H1 (cell line): ENCODE measurements around the gene TTC34. TPM values are rescaled to one million over a fixed set of nuclear protein-coding genes. Genes with fewer than 3 reads are reported as not detected.

Source experiments
- CTCF ChIA-PET: fragments of 300-600 bp; sonication (Branson Sonifier 250); formaldehyde crosslinking; loops from one replicate; lab custom pipeline; 2021; ENCODE audit not compliant: partially characterized antibody; lab: Charles Lee
- POLR2A ChIA-PET: fragments of 300-600 bp; sonication (Branson Sonifier 250); formaldehyde crosslinking; loops from one replicate; lab custom pipeline; 2021; ENCODE audit warnings: inconsistent platforms; ENCODE audit not compliant: partially characterized antibody; lab: Charles Lee
- DNase-seq, 2 experiments: peaks; one replicate each; pipeline versions ENCODE4 v3.0.0 to v3.0.0-alpha.2; 2010 to 2022; ENCODE audit warnings: low spot score in 2 of 2, low read depth in 1 of 2, mixed read lengths in 1 of 2
- FAIRE-seq: peaks from 2 replicates; lab custom pipeline; 2011; peaks lifted over from hg19 to GRCh38; lab: Jason Lieb, UNC
- H2AFZ ChIP-seq: 2 replicates; pipeline ENCODE4 v1.8.1; 2012; ENCODE audit warnings: low read length, inconsistent platforms
- H2AK5ac ChIP-seq: 2 replicates; pipeline ENCODE4 v1.6.1; 2013; ENCODE audit warnings: low read depth, low read length
- H2BK120ac ChIP-seq: replicated peaks from 2 replicates; pipeline ENCODE3; 2013; ENCODE audit warnings: low read depth, low read length, inconsistent platforms
- H2BK12ac ChIP-seq: 2 replicates; pipeline ENCODE4 v1.6.1; 2013; ENCODE audit warnings: low read depth, low read length
- H2BK15ac ChIP-seq: 2 replicates; pipeline ENCODE4 v1.6.1; 2013; ENCODE audit warnings: low read length
- H2BK20ac ChIP-seq: 2 replicates; pipeline ENCODE4 v1.6.1; 2013; ENCODE audit warnings: low read length
- H2BK5ac ChIP-seq: 2 replicates; pipeline ENCODE4 v1.6.1; 2013; ENCODE audit warnings: low read depth, low read length
- H3K14ac ChIP-seq: 2 replicates; pipeline ENCODE4 v1.6.1; 2013; ENCODE audit warnings: inconsistent platforms; ENCODE audit not compliant: insufficient read length
- H3K18ac ChIP-seq: 2 replicates; pipeline ENCODE4 v1.6.1; 2013; ENCODE audit warnings: low read length; ENCODE audit errors: extremely low read depth
- H3K23ac ChIP-seq: 2 replicates; pipeline ENCODE4 v1.6.1; 2013; ENCODE audit warnings: inconsistent platforms; ENCODE audit not compliant: insufficient read length
- H3K23me2 ChIP-seq: 2 replicates; pipeline ENCODE4 v1.6.1; 2013; ENCODE audit warnings: low read depth, low read length
- H3K27ac ChIP-seq: 2 replicates; pipeline ENCODE4 v1.6.1; 2011; ENCODE audit warnings: low read depth, low read length, inconsistent platforms
- H3K27me3 ChIP-seq, 4 experiments: replicated peaks in 1 of 4; 1 replicate in 1 of 4; 2 replicates in 3 of 4; pipeline versions ENCODE4 v1.6.1 to v1.8.1; 2011 to 2013; ENCODE audit warnings: low read length in 3 of 4, mild to moderate bottlenecking in 3 of 4, inconsistent platforms in 2 of 4, mixed read lengths in 2 of 4, moderate library complexity in 1 of 4; ENCODE audit not compliant: control insufficient read depth in 3 of 4, insufficient read depth in 3 of 4; ENCODE audit errors: extremely low read depth in 1 of 4
- H3K36me3 ChIP-seq, 4 experiments: 2 replicates each; pipeline versions ENCODE4 v1.6.1 to v1.8.1; 2011 to 2013; ENCODE audit warnings: mild to moderate bottlenecking in 4 of 4, low read length in 3 of 4, moderate library complexity in 2 of 4, control low read depth in 1 of 4, inconsistent platforms in 1 of 4; ENCODE audit not compliant: insufficient read depth in 4 of 4, control insufficient read depth in 2 of 4
- H3K4ac ChIP-seq: replicated peaks from 2 replicates; pipeline ENCODE3; 2013; ENCODE audit warnings: low read length, low read depth, mixed read lengths, inconsistent platforms; ENCODE audit not compliant: insufficient read length
- H3K4me1 ChIP-seq, 4 experiments: replicated peaks in 1 of 4; 1 replicate in 1 of 4; 2 replicates in 3 of 4; pipeline versions ENCODE4 v1.6.1 to v1.8.1; 2011 to 2013; ENCODE audit warnings: low read length in 3 of 4, inconsistent platforms in 2 of 4, mixed read lengths in 1 of 4; ENCODE audit not compliant: insufficient read depth in 4 of 4, control insufficient read depth in 3 of 4
- H3K4me2 ChIP-seq, 2 experiments: 2 replicates each; pipeline versions ENCODE4 v1.6.1 to v1.8.1; 2011 to 2013; ENCODE audit warnings: low read depth in 2 of 2, low read length in 2 of 2, control low read depth in 1 of 2, inconsistent platforms in 1 of 2, mild to moderate bottlenecking in 1 of 2; ENCODE audit not compliant: insufficient read depth in 1 of 2
- H3K4me3 ChIP-seq, 4 experiments: fragments of 200-600, 300-600 bp in 1 of 4; sonication (generic), shearing (Covaris generic), sonication (Bioruptor Twin) in 1 of 4; 2 replicates each; pipeline versions ENCODE4 v1.5.1 to v1.8.1; 2011 to 2016; ENCODE audit warnings: low read length in 4 of 4, low read depth in 3 of 4, control low read depth in 2 of 4, inconsistent platforms in 2 of 4, mild to moderate bottlenecking in 2 of 4, mixed read lengths in 1 of 4, moderate library complexity in 1 of 4; ENCODE audit not compliant: insufficient read depth in 2 of 4; ENCODE audit errors: extremely low read depth in 1 of 4
- H3K56ac ChIP-seq: replicated peaks from 2 replicates; pipeline ENCODE3; 2013; ENCODE audit warnings: low read depth, mild to moderate bottlenecking, mixed read lengths, low read length, inconsistent platforms; ENCODE audit not compliant: insufficient read length
- H3K79me1 ChIP-seq: 2 replicates; pipeline ENCODE4 v1.6.1; 2013; ENCODE audit warnings: low read depth, low read length, control low read depth
- H3K79me2 ChIP-seq, 2 experiments: 2 replicates each; pipeline versions ENCODE4 v1.6.1 to v1.8.1; 2012 to 2013; ENCODE audit warnings: low read length in 2 of 2, mild to moderate bottlenecking in 2 of 2, inconsistent platforms in 1 of 2; ENCODE audit not compliant: insufficient read depth in 2 of 2, control insufficient read depth in 1 of 2
- H3K9ac ChIP-seq, 4 experiments: replicated peaks in 1 of 4; 1 replicate in 1 of 4; 2 replicates in 3 of 4; pipeline versions ENCODE4 v1.6.1 to v1.8.1; 2011 to 2013; ENCODE audit warnings: low read depth in 3 of 4, low read length in 3 of 4, control low read depth in 2 of 4, mild to moderate bottlenecking in 2 of 4, moderate library complexity in 2 of 4, inconsistent platforms in 1 of 4; ENCODE audit errors: extremely low read depth in 1 of 4
- H3K9me3 ChIP-seq, 2 experiments: 2 replicates each; pipeline versions ENCODE4 v1.6.1 to v1.8.1; 2012 to 2013; ENCODE audit warnings: mild to moderate bottlenecking in 2 of 2, moderate library complexity in 2 of 2, control low read depth in 1 of 2, inconsistent platforms in 1 of 2, low read depth in 1 of 2, low read length in 1 of 2, mixed read lengths in 1 of 2; ENCODE audit not compliant: insufficient read depth in 2 of 2
- H4K20me1 ChIP-seq, 2 experiments: replicated peaks in 1 of 2; 2 replicates each; pipeline versions ENCODE3 to v1.8.1; 2011 to 2013; ENCODE audit warnings: inconsistent platforms in 2 of 2, low read length in 2 of 2, mild to moderate bottlenecking in 1 of 2; ENCODE audit not compliant: insufficient read depth in 2 of 2, control insufficient read depth in 1 of 2
- H4K5ac ChIP-seq: 2 replicates; pipeline ENCODE4 v1.6.1; 2013; ENCODE audit warnings: low read length, low read depth, mixed read lengths, inconsistent platforms; ENCODE audit not compliant: insufficient read length
- H4K8ac ChIP-seq: 2 replicates; pipeline ENCODE4 v1.8.0; 2013; ENCODE audit warnings: mild to moderate bottlenecking, moderate library complexity, low read length, inconsistent platforms; ENCODE audit not compliant: insufficient read depth; ENCODE audit errors: extremely low read depth
- H4K91ac ChIP-seq: replicated peaks from 2 replicates; pipeline ENCODE3; 2013; ENCODE audit warnings: low read length, mixed read lengths, inconsistent platforms; ENCODE audit not compliant: insufficient read length
- POLR2AphosphoS5 ChIP-seq: IDR thresholded peaks from 2 replicates; pipeline ENCODE4 v1.6.1; 2011; ENCODE audit warnings: low read depth, low read length
- WGBS, 2 experiments: shearing (Covaris generic) in 1 of 2; methylation state at CpG; one replicate each; pipeline versions ENCODE4 v1.1.6 to v1.1.7; 2013 to 2015; ENCODE audit warnings: low lambda C conversion rate in 2 of 2, mixed read lengths in 2 of 2, inconsistent platforms in 1 of 2, low coverage in 1 of 2, missing lambda C conversion rate in 1 of 2; ENCODE audit not compliant: insufficient replicate concordance in 2 of 2, insufficient coverage in 1 of 2, insufficient read length in 1 of 2; ENCODE audit errors: extremely low coverage in 1 of 2, missing lambda C conversion rate in 1 of 2; 5-methylcytosine and 5-hydroxymethylcytosine counted together
- polyA plus RNA-seq, 7 experiments: library from polyadenylated mRNA; depleted of rRNA in 3 of 7; stranded (reverse) in 5 of 7; unstranded in 2 of 7; fragments of >200 nt in 5 of 7; fragments of 200-250 nt in 2 of 7; gene quantifications; 1 replicate in 5 of 7; 2 replicates in 1 of 7; 4 replicates in 1 of 7; pipeline versions ENCODE4 v1.2.1 to v1.2.3, GENCODE V29; 2011 to 2013; ENCODE audit warnings: missing spikeins in 2 of 7, mixed read lengths in 2 of 7
- total RNA-seq: library from RNA; stranded (reverse); fragmentation: NEBNext Ultra II Directional; extraction: Animal tissue kit (Norgen Biotek cat#: 25700); gene quantifications from 2 replicates; pipeline ENCODE4 v1.2.1, GENCODE V29; 2021
- TF ChIP-seq, protein P1 (sequence below): IDR thresholded peaks from 2 replicates; pipeline ENCODE4 v1.6.1; 2012; ENCODE audit warnings: inconsistent platforms
- TF ChIP-seq, protein P2 (sequence below): IDR thresholded peaks from 2 replicates; pipeline ENCODE4 v1.6.1; 2012; ENCODE audit warnings: inconsistent platforms

Gene TTC34
- total and polyA plus RNA-seq, 2 of the 8 experiments (the other 6 are each of a cell fraction or from before 2014, with no cell fraction given) = 0.23 to 0.50 TPM

DNA sequence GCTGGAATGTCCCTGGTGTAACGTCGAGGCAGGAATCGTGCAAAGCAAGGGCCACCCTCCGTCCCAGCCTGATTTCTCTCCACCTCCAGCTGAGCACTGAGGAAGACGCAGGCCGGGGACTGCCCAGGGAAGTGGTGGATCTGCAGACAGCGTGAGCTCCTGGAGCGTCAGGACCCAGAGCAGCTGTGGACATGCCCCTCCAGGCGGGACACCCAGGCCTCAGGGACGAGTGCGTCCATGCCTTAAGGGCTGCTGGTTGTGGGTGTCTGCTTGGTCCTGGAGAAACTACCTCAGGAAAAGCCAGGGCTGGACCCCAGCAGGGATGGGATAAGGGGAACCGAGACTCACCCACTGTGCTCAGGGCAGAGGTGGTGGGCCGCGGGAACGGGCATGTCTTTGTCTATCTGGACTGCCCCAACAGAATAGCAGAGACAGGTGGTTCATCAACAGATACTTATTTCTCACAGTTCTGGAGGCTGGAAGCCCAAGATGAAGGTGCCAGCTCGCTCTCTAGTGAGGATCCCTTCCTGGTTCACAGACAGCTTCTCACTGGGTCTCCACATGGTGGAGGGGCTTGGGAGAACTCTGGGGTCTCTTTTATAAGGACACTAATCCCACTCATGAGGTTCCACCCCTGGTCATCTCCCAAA lies 162.9 kb downstream of the TTC34 start:
- H4K91ac ChIP-seq = no peak overlapping the region
- no peak overlapping the region for H2AK5ac ChIP-seq
- no peak overlapping the region for H3K27ac ChIP-seq
- no peak overlapping the region for H3K18ac ChIP-seq
- H3K79me2 ChIP-seq = no peaks in the 10 kb centered on the region; a peak in 1 of 4 replicates
- no peak overlapping the region for H3K4me3 ChIP-seq
- no peaks in the 10 kb centered on the region for H3K79me1 ChIP-seq
- H3K4ac ChIP-seq = no peak overlapping the region
- peaks cover 3 to 17% (median 14%) of the 10 kb centered on the region in 4 experiments; a peak in 6 of 7 replicates for H3K4me1 ChIP-seq
- DNase-seq = no peak
- no peak overlapping the region for H2BK15ac ChIP-seq
- CTCF ChIA-PET = no interaction called here
- H2BK20ac ChIP-seq = no peak overlapping the region
- H3K23ac ChIP-seq = no peak overlapping the region
- H4K8ac ChIP-seq = no peak overlapping the region
- no peak overlapping the region for H3K14ac ChIP-seq
- H4K5ac ChIP-seq = no peak overlapping the region
- POLR2A ChIA-PET = no interaction called here
- no peak overlapping the region for H3K56ac ChIP-seq
- no peaks in the 10 kb centered on the region for H3K36me3 ChIP-seq
- H2BK12ac ChIP-seq = no peak overlapping the region
- H3K9me3 ChIP-seq = no peaks in the 10 kb centered on the region
- H2BK120ac ChIP-seq = no peak overlapping the region
- peaks cover 11% of the 10 kb centered on the region; the same call in 1 of the 2 replicates for H3K23me2 ChIP-seq
- H3K9ac ChIP-seq = no peak overlapping the region
- TF ChIP-seq, protein P1, sequence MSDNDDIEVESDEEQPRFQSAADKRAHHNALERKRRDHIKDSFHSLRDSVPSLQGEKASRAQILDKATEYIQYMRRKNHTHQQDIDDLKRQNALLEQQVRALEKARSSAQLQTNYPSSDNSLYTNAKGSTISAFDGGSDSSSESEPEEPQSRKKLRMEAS = no peak
- no peak for TF ChIP-seq POLR2AphosphoS5
- TF ChIP-seq, protein P2, sequence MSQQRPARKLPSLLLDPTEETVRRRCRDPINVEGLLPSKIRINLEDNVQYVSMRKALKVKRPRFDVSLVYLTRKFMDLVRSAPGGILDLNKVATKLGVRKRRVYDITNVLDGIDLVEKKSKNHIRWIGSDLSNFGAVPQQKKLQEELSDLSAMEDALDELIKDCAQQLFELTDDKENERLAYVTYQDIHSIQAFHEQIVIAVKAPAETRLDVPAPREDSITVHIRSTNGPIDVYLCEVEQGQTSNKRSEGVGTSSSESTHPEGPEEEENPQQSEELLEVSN = no peak
- TF ChIP-seq, all 59 proteins: peak for 0
- Histone ChIP-seq H2AFZ (no peak overlapping the region), H4K20me1 (peaks cover 0 to 7% of the 10 kb centered on the region in 2 experiments), H2BK5ac (no peak overlapping the region), H3K27me3 (peaks cover 0 to 8% (median 4%) of the 10 kb centered on the region in 4 experiments; a peak in 4 of 7 replicates), H3K4me2 (no peak overlapping the region)
- no peak for FAIRE-seq
- 85% methylated on average over 16 of the region's 16 CpGs; no CpG with 5 or more reads in 1 of the 2 experiments for WGBS, 2 experiments
